Measurements from ENCODE around the gene OBSCN.

OBSCN gene

DNA sequence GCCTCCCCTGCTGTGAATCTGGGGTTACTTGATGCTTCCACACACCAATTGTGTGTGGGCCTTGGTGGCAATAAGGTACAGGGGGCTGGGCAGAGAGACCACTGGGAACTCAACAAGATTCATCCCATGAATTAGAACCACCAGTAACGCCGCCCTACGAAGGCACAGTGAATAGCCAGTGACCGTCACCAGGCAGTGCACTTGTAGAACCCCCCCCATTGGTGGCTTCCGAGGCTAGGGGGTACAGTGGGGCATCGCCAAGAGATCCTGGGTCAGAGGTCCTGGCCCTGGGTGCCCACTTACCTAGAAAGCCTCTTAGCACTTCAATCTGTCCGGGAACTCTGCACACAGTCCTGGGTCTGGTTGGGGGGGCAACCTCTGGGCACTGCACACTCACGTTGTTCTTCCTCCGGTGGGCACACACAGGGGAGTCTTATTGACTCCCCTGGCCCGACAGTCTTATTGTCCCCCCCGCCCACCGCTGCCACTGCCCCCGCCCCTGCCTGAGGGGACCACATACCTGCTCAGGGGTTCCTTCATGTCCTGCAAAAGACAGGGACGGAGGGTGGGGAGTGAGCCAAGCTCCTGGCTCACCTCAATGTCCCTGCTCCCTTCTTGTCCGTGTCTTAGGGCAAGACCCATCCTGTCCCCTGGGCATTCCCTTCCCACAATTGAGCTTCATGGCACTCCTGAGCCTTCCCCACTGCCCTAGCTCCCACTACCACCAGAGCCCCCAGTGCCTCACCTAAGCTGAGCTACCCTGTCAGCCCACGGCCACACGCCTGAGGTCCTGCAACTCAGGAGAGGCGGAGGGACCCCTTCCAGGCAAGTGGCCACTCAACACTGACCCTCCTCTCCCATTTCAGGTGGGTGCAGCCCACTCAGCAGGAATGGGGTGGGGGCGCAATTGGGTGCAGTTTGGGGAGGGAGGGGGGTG is 201.3 kb downstream of the OBSCN start:
- no peak for DNase-seq

DNA sequence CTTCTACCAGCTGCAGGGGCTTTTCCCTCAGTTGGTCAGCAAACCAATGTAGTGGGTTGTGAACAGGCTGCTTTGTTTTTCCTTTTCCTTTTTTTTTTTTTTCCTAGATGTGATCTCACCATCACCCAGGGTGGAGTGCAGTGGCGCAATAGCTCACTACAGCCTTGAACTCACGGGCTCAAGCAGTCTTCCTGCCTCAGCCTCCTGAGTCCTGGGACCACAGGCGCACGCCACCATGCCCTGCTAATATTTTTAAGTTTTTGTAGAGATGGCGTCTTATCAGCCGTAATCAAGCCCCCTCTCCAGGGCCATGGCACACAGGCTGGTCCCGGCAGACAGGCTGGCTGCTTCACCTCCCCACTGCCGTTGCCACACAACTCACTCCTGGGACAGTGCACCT is 202.2 kb downstream of the OBSCN start:
- no peak for DNase-seq

DNA sequence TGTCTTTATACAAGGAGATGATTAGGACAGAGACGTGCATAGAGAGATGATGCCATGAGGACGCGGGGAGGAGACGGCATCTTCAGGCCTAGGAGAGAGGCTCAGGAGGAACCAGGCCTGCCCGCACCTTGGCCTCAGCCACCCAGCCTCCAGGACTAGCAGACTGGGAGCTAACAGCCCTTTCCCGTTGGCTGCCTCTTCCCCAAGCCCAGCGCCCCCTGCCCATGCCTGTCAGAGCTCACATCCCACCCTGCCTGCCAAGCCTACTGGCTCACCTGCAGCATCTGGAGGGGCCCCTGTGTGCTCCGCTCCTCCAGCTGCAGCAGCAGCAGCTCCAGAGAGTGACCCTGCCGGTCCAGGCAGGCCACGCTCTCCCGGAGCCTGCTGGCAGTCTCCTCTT is 202.8 kb downstream of the OBSCN start:
- no peak for DNase-seq

DNA sequence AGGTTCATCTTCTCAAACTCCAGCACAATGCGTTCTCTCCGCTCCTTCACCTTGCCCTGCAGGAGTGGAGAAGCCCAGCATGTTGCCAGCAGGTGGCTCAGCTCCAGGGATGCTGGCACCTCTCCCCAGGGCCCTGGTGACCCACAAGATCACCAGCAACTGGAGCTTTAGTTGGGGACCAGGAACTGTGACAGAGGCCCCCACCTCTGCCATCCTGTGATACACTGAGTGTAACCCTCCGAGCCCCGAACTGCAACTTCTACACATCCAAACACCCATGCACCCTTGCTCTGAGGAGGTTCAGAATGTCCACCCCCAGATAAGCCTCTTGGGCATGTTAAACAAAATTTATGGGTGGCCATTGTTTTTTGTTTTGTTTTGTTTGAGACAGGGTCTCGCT is 203.3 kb downstream of the OBSCN start:
- no peak for DNase-seq

DNA sequence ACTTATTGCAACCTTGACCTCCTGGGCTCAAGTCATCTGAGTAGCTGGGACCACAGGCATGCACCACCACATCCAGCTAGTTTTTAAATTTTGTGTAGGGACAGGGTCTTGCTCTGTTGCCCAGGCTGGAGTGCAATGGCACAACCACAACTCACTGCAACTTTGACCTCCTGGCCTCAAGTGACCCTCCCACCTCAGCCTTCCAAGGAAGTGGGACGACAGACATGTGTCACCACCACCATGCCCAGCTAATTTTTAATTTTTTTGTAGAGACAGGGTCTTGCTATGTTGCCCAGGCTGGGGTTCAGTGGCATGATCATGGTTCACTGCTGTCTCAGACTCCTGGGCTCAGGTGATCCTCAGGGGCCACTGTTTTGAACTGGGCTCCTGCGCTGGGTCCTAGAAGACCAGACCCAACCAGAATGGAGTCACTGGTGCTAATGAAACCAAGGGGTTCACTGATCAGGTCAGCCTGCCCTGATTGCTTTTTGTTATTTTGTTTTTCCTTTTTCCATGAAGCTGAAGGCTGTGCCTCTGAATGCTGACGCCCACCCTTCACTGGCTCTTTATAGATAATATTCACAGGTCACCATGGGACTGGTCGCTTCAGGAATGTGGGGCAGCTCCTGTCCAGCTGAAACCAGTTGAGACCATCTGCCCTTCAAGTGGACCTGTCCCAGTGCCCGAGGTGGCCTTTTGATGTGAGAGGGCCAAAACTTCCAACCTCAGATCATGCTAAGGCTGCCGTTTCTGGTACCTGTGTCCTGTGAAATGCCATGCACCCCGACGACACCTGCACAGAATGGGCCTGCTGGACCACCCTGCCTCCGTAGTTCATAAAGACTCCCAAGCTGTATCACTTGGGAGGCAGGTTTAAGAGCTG is 203.9 kb downstream of the OBSCN start:
- DNase-seq, result no peak

DNA sequence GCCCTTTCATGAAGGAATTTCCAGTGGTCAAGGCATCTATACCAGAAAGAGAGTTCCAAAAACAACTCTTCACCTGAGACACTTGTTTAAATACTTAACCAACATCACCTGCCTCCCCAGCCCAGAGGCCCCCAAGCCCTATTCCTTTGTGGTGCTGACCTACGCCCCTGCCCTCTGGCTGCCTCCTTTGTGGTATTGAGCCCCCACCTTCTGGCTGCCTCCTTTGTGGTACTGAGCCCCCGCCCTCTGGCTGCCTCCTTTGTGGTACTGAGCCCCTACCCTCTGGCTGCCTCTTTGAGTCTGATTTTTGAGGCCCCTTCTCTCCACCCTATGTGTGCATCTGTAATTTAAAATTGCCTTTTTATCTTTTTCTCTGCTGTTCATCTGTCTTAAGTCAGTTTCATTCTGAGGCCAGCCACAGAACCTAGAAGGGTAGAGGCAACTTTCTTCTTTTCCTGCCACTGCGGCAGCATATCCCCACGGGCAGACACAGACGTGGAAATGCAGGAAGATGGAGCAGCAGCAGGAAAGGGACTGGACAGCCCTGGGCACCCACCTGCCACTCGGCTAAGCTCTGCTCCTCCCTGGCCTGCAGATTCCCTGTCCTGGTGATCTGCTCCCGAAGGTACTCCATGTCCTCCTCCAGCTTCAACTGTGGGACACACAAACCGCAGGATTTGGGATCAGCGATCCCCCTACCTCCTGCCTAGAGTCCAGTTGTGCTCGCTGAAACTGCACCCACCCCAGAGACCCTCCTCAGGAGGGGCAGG is 205.6 kb downstream of the OBSCN start:
- DNase-seq, result no peak

DNA sequence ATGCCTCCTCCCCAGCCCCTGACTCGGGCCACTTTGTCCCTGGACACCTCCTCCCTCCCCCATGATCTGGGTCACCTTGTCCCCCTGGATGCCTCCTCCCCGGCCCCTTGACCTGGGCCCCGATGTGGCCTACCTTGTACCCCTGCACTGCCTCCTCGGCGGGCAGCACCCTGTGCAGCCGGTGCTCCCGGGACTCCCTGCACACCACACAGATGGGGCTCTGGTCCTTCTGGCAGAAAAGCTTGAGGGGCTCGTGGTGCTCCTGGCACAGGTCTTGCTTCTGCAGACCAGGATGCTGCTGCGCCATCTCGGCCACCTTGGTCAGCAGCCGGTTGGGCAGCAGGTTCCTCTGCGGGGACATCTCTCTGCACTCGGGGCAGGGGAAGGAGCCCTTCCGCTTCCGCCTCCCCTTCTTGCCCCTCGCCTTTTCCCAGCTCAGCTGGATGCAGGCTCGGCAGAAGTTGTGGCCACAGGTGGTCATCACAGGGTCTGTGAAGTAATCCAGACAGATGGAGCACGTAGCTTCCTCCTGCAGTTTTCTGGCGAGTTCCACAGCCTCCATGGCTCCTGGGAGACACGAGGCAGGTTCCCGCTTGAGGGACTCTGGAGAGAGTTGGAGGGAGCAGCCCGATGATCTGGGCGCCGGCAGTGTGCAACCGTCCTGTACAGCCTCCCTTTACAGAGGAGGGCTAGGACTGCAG is 206.8 kb downstream of the OBSCN start:
- DNase-seq, result no peak

DNA sequence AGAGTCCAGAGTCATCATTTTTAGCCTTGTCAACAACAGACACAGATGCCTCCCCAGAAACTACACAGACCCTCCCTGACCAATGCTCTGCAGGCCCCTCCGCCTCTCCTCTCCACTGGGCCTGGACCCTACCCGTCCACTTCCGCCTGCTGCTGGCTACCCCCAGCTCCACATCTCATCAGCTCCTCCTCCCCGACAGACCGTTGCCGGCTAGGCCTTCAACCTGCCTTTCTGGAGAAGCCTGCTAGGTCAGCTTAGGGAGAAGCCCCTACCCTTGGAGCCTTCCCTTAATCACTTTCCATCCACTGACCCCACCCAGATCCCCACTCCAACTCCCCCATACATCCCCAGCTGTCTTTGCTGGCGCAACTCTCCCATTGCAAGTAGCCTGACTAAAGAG is 207.4 kb downstream of the OBSCN start:
- DNase-seq, result no peak

DNA sequence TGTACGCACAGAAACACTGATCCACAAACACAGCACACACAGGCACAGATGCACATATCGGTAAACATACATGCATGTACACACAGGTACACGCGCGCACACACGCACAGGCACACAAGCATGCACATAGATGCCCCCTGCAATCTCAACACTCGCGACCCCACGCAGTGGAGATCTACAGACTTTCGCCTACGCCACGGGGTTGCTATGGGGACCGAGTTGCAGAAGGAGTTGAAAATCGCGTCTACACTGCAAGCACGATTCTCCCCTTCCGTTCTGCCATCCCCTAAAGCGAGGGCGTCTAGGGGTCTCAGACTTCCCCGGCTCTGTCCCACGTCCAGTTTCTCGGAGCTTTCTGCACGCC is 208.0 kb downstream of the OBSCN start:
- DNase-seq, result no peak

DNA sequence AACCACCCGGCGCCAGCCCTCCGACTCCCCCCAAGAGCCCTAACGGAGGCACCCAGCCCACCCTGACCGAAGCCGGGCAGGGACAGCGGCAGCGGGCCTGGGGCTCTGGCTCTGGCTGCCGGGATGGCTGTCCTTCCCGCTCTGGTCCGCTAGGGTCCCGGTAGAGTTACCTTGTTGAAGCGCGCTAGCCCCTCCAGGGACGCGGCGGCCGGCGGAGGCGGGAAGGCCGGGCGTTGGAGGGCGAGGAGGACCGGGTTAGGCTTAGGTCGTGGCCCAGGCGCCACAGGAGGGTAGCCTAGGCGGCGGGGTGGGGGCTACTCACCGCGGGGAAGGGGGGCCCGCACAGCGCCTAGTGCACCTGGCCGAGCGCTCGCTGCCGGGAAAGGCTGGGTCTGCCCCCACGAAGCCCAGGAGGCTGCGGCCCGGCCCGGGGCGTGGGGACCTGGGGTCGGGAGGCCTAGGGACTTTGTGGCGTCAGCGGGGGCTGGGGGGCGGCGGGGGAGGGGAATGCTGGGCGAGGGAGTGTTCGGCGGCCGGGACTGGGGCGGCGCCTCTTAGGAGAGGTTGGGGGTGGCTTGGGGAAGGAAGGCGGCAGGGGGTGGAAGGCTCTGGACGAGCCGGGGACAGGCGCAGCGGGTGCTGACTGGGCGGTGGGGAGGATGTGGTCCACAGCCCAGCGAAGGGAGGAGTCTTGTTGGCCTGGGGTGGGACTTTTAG is 208.5 kb downstream of the OBSCN start, which contains the start of gene TRIM17:
Gene TRIM17, minus strand, starts transcription at position 645 of the 717 bp plus-strand sequence. CDS start 1,789 bp downstream, outside the sequence.
- DNase-seq, result peak; percentile 32

DNA sequence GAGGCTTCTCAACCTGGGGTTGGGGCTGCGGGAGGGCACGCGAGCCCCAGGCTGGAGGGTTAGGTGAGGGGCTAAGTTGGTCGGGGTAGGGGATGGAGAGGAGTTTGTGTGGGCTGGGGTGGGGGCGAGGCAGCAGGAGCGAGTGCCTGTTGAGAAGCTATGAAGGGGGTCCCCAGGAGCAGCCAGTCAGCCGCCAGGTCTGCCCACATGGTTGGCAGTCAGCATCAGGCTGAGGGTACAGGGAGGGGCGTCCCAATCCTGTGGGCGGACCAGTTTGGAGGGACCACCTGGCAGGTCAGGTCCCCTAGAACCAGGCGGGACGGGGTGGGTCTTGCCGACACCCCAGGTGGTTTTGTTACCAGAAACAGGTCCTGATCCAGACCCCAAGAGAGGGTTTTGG is 209.2 kb downstream of the OBSCN start:
- DNase-seq, result no peak

DNA sequence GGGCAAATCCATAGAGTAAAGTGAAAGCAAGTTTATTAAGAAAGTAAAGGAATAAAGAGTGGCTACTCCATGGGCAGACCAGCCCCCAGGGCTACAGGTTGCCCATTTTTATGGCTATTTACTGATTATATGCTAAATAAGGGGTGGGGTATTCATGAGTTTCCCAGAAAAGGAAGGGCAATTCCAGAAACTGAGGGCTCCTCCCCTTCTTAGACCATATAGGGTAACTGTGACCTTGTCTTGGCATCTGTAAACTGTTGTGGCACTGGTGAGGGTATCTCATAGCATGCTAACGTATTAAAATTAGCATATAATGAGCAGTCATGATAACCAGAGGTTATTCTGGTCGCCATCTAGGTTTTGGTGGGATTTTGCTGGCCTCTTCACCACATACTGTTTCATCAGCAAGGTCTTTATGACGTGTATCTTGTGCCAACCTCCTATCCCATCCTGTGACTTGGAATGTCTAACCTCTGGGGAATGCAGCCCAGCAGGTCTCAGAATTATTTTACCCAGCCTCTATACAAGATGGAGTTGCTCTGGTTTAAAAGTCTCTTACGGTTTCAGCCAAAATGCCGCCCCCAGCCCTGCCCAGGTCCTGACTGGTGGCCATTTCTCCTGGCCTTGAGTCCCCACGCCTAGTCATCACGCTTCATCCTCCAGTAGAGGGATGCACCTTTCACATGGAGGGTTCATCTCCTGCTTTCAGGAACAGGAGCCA is 209.8 kb downstream of the OBSCN start:
- no peak for DNase-seq

DNA sequence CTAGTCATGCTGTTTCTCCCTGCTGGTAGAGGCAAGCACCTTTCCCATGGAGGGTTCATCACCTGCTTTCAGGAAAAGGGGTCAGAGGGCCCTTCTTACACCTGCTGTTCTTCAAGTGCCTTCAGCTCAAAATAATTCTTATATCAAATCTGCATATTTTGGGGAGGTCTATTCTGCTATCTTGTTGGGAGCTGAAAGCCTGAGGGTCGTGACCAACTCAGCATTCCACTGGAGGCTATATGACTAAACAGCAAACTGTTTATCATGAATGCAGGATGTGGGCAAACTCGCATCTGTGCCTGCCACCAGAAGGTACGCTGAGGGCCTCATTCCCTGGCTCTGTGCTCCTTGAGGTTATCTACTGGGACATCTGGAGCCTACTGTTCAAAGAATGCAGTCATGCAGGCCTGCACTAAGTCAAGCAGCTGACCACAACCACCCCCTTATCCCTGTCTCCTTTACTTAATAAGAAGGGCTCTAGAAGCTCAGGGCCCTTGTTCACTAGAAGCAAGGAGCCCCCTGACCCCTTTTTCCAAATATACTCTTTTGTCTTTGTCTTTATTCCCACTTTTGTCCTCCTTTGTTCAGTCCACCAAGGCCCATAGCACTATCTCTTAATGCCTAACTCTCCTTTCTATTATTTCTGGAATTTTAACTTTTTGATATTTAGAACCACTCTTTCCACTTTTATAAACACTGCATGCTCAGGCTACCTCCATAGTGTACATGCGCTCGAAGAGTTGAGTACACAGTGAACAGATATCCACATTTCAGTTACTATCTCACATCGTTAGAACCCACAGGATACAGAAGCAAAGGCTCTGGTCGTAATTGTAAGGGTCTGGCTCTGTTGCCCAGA is 213.4 kb downstream of the OBSCN start:
- DNase-seq, result no peak

DNA sequence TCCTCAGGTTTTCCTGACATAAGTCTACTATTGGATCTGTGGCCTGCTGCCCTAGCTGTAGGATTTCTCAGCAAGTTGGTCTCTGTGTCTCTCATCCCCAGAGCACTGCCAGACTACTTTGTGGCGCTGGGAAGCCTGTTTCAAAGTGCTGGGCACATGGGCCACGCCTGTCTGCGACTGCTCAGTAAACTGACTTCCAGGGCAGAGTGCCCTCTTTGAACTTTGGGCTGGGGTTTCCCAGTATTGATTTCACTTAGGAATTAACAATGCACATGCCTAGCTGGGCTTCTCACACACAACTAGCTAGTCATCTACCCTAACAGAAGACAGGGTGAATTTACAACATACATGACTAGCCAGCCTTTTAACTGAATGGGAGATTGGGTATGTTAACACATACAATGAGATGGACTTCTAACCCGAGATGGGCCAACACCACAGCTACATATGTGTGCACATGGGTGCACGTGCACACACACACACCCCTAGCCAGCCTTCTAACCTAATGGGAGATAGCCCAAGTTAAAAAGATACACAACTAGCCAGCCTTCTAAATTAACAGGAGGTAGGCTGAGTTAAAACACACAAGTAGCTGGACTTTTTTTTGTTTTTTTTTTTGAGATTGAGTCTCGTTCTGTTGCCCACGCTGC is 215.7 kb downstream of the OBSCN start:
- DNase-seq, result no peak

DNA sequence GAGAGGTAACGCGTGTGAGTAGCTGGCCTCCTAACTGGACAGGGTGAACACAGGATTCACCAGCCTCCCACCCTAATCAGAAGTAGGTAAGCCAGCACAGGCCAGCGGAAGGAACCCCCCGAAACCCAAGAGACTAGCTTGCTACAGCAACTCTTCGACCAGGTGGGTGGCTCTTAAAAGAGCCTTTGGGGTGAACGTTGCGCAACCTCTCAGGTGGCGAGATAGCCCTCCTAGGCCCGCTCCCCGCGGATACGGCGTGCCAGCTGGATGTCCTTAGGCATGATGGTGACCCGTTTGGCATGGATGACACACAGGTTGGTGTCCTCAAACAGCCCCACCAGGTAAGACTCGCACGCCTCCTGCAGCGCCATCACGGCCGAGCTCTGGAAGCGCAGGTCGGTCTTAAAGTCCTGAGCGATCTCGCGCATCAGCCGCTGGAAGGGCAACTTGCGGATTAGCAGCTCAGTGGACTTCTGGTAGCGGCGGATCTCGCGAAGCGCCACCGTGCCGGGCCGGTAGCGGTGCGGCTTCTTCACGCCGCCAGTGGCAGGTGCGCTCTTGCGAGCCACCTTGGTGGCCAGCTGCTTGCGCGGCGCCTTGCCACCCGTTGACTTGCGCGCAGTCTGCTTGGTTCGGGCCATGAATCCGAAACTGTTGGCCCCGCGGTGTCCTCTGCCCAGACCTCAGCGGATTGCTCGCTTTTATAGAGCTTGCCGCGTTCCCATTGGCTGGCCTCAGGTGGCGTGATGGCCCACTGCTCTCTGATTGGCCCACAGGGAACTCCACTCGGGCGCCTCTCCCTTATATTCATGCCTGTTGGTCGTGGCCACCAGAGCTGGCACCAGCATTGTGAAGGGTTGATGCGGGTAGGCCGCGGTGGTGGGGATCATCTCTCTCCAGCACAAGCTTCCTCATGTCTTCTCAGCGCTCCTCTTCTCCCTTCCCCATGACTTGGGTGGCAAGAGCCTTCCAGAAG is 217.1 kb downstream of the OBSCN start:
- DNase-seq, result no peak

DNA sequence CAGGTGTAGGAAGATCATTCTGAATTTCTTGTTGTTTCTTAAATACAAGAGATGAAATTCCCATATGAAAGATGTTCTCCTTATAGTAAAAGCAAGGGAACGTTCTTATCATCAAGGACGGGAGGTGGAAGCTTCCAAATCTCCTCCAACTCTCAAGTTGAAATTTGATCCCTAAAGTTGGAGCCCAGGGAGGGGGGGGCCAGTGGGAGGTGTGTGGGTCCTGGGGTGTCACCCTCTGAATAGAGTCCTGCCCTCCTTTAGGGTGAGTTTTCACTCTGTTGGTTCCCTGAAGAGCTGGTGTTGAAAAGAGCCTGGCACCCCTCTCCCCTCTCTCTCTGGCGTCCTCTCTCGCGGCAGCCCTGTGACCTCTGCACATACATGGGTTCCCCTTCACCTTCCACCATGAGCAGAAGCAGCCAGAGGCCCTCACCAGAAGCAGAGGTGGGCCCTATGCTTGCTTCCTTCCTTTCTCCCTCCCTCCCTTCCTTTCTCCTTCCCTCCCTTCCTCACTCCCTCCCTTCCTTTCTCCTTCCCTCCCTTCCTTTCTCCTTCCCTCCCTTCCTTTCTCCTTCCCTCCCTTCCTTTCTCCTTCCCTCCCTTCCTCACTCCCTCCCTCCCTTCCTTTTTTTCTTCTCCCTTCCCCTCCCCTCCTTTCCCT is 218.8 kb downstream of the OBSCN start:
- DNase-seq, result no peak

DNA sequence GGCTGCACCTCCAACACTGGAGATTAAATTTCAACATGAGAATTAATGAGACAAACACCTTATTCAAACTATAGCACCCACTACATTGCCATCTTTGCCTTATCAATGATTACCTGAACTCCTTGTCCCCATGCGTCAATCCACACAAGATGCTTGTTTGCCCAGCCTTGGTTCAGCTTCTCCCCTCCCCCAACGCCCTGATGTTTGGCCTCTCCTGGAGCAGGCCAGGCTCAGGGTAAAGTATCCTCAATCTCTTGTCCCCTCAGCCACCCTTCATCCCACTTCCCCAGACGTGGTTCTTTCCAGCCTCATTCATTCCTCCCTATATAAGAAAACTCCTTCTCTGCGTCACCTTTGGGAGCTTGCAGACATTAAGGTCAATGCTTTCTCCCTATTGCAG is 220.6 kb downstream of the OBSCN start:
- no peak for DNase-seq

All from stimulated activated CD4-positive, alpha-beta T cell treated with anti-CD3 and anti-CD28 coated beads, Interleukin-1b, Interleukin-23, amount 100 ng/mL, for 48 hours (primary cell).